Heart left ventricle (tissue), 16 donors: ENCODE measurements around the gene LYZL1. TPM values are rescaled to one million over a fixed set of nuclear protein-coding genes. Genes with fewer than 3 reads are reported as not detected.
"Not testable (repeated sequence)": the region's sequence is repeated elsewhere in the genome, so short reads cannot be mapped to it uniquely, and the experiment has no call there.

Experiments used
- ATAC-seq, 4 donors: fragments of 200-7000 bp; cut with Tn5 transposase; one replicate each; pipeline ENCODE4 v1.9.1; 2020 to 2022; ENCODE audit warnings: moderate library complexity in 4 of 4, mild to moderate bottlenecking in 3 of 4, moderate number of reproducible peaks in 1 of 4
- DNase-seq, 5 donors: peaks; one replicate each; pipeline ENCODE4 v3.0.0-alpha.2; 2020
- H3K27ac ChIP-seq, 12 donors: fragments of 200-600 bp; sonication (generic) in 4 of 12; one replicate each; pipeline versions ENCODE4 v1.5.0 to v1.8.0; 2016 to 2022; ENCODE audit warnings: mild to moderate bottlenecking in 2 of 12
- H3K27me3 ChIP-seq, 9 donors: fragments of 200-600 bp; sonication (generic) in 2 of 9; one replicate each; pipeline versions ENCODE4 v1.5.1 to v1.8.0; 2016 to 2022; ENCODE audit warnings: mild to moderate bottlenecking in 3 of 9
- H3K36me3 ChIP-seq, 9 donors: fragments of 200-600 bp; sonication (generic) in 2 of 9; one replicate each; pipeline versions ENCODE4 v1.5.0 to v1.8.0; 2018 to 2022; ENCODE audit warnings: mild to moderate bottlenecking in 2 of 9
- H3K4me1 ChIP-seq, 12 donors: fragments of 200-600 bp; sonication (generic) in 4 of 12; one replicate each; pipeline versions ENCODE4 v1.5.0 to v1.8.0; 2016 to 2022; ENCODE audit warnings: mild to moderate bottlenecking in 3 of 12
- H3K4me3 ChIP-seq, 12 donors: fragments of 200-600 bp; sonication (generic) in 4 of 12; one replicate each; pipeline versions ENCODE4 v1.5.0 to v1.8.0; 2017 to 2022; ENCODE audit warnings: mild to moderate bottlenecking in 9 of 12, moderate library complexity in 4 of 12
- H3K9me3 ChIP-seq, 12 donors: fragments of 200-600 bp; sonication (generic) in 4 of 12; one replicate each; pipeline versions ENCODE4 v1.5.0 to v1.8.0; 2016 to 2022; ENCODE audit warnings: mild to moderate bottlenecking in 1 of 12
- CTCF ChIP-seq, 12 donors: fragments of 200-600 bp; sonication (generic) in 4 of 12; IDR thresholded peaks; one replicate each; pipeline versions ENCODE4 v1.5.0 to v1.8.0; 2018 to 2022; ENCODE audit warnings: antibody characterized with exemption in 12 of 12, mild to moderate bottlenecking in 5 of 12
- POLR2A ChIP-seq, 2 donors: fragments of 450-650 bp; IDR thresholded peaks; one replicate each; pipeline ENCODE4 v1.6.1; 2017; ENCODE audit warnings: antibody characterized with exemption in 2 of 2, mild to moderate bottlenecking in 2 of 2, moderate library complexity in 2 of 2
- WGBS, 4 donors: extraction: QIAGEN DNeasy Blood & Tissue Kit in 2 of 4; methylation state at CpG; one replicate each; pipeline versions ENCODE4 v1.1.5 to v1.1.7; 2013 to 2018; 5-methylcytosine and 5-hydroxymethylcytosine counted together
- intact Hi-C, 10 donors: fragments of 100-400 bp; cut with DNase I; formaldehyde crosslinking; loops; one replicate each; pipeline versions ENCODE4 v1.11.1 to v1.14.2; 2022
- polyA plus RNA-seq, 2 donors: library from polyadenylated mRNA; stranded (reverse); fragments of 200-250 nt; gene quantifications; one replicate each; pipeline ENCODE4 v1.2.3, GENCODE V29; 2013
- total RNA-seq, 9 donors: library from RNA; depleted of rRNA in 2 of 9; stranded (reverse); fragments of >200 nt in 2 of 9; fragmentation: NEBNext Ultra II Directional in 3 of 9; extraction: Animal tissue kit (Norgen Biotek cat#: 25700) in 3 of 9; gene quantifications; one replicate each; pipeline versions ENCODE4 v1.1.0 to v1.2.4, GENCODE V29; 2016 to 2023
- donor health status: ischemic (EF 13 %, LVEDD 7.1; RV severe dilation, severe dysfunction).
- donor health status: healthy with polysubstance abuse.
- donor health status: DM: no; HTN: yes; CAD: no.
- donor health status: DM: no; HTN: no; CAD: no.
- donor health status: ischemic (EF 25% LVEDD 6.9; RV normal size, moderate dysfunction).
- donor health status: ischemic (EF 25% LVEDD 5.7; RV mildly dilated, moderate dysfunction).
- donor health status: healthy.
- donor health status: DM: yes; HTN: yes; CAD: no.
- donor health status: ischemic (EF 35%, LVEDD 5.7; RV mildly dilated, moderate dysfunction).
- donor health status: nonischemic (EF 11% LVEDD 7.7; RV severe dilation, severe dysfunction).
- donor health status: DM: yes; HTN: yes; CAD: no.
- donor health status: PGD.
- donor health status: ischemic (EF 29% LVEDD 5.4; RV normal size, mild dysfunction).
- donor health status: nonischemic (EF 23%, LVEDD 6.1; RV moderate dilation, normal function).

Gene LYZL1
- total and polyA plus RNA-seq, 11 donors, result not detected

- H3K27ac ChIP-seq, result no peak overlapping the region
- ATAC-seq, result no peak
- no peaks in the 10 kb centered on the region for H3K36me3 ChIP-seq
- TF ChIP-seq CTCF (IDR thresholded peaks at IDR 0.05), result no peak
- TF ChIP-seq POLR2A (IDR thresholded peaks at IDR 0.05), result no peak
- intact Hi-C loops, result loop anchor here in 8 of 10 donors (5.0 to 10.0 kb wide), 7 partner anchors 75 to 685 kb away; partner anchors contain the start of gene BAMBI (in 1 of the 8)
- H3K4me1 ChIP-seq, result peaks cover 0 to 9% (median under 1%) of the 10 kb centered on the region in 12 donors
- H3K27me3 ChIP-seq, result peaks cover 0 to 6% (median 0%) of the 10 kb centered on the region in 9 donors
- no peaks in the 10 kb centered on the region for H3K9me3 ChIP-seq
- no peak for DNase-seq
- 61 to 82% (median 73%) methylated on average over 3 of the region's 3 CpGs for WGBS, 4 donors
- H3K4me3 ChIP-seq, result no peak overlapping the region
These were observed 20.6 kb downstream of the LYZL1 start for GRCh38 chr10:29309465-29309864.

GRCh38 chr10:29310463-29310862 is 21.6 kb downstream of the LYZL1 start:
- intact Hi-C loops, DNase-seq, H3K36me3 ChIP-seq, H3K4me1 ChIP-seq, H3K27me3 ChIP-seq, ATAC-seq, H3K27ac ChIP-seq, H3K4me3 ChIP-seq, H3K9me3 ChIP-seq: not testable (repeated sequence)
- 76 to 83% (median 80%) methylated on average over 7 of the region's 7 CpGs for WGBS, 4 donors

GRCh38 chr10:29313071-29313470 is 24.2 kb downstream of the LYZL1 start:
- Histone ChIP-seq H3K36me3 (no peaks in the 10 kb centered on the region), H3K27me3 (no peaks in the 10 kb centered on the region), H3K27ac (no peak overlapping the region), H3K4me1 (peaks cover 0 to 8% (median 1%) of the 10 kb centered on the region in 12 donors), H3K9me3 (no peaks in the 10 kb centered on the region), H3K4me3 (no peak overlapping the region)
- DNase-seq (no peak), ATAC-seq (no peak)
- TF ChIP-seq CTCF (IDR thresholded peaks at IDR 0.05) (no peak), POLR2A (IDR thresholded peaks at IDR 0.05) (no peak)
- WGBS, 4 donors, result 77 to 94% (median 81%) methylated on average over 3 of the region's 3 CpGs
- intact Hi-C loops, result no loop called here

- no peaks in the 10 kb centered on the region for H3K27me3 ChIP-seq
- WGBS, 4 donors, result 87 to 98% (median 92%) methylated on average over 8 of the region's 8 CpGs
- peaks cover 0 to 23% (median 11%) of the 10 kb centered on the region in 12 donors for H3K4me1 ChIP-seq
- no peaks in the 10 kb centered on the region for H3K9me3 ChIP-seq
- ATAC-seq (no peak), DNase-seq (no peak)
- no peak overlapping the region for H3K4me3 ChIP-seq
- no peaks in the 10 kb centered on the region for H3K36me3 ChIP-seq
- intact Hi-C loops, result no loop called here
- TF ChIP-seq POLR2A (IDR thresholded peaks at IDR 0.05), result no peak
- no peak for TF ChIP-seq CTCF (IDR thresholded peaks at IDR 0.05)
- H3K27ac ChIP-seq, result no peak overlapping the region
These were observed 25.9 kb downstream of the LYZL1 start for GRCh38 chr10:29314726-29315125.

GRCh38 chr10:29315814-29316213 is 26.9 kb downstream of the LYZL1 start:
- intact Hi-C loops, result no loop called here

More at GRCh38 chr10:29315814-29316213, 26.9 kb downstream of the LYZL1 start:
- Histone ChIP-seq H3K27me3 (peaks cover 0 to 4% (median 0%) of the 10 kb centered on the region in 9 donors), H3K9me3 (no peaks in the 10 kb centered on the region), H3K36me3 (no peaks in the 10 kb centered on the region), H3K27ac (no peak overlapping the region), H3K4me3 (no peak overlapping the region), H3K4me1 (peaks cover 0 to 23% (median 11%) of the 10 kb centered on the region in 12 donors)
- ATAC-seq (no peak), DNase-seq (no peak)
- 81 to 94% (median 86%) methylated on average over 5 of the region's 5 CpGs for WGBS, 4 donors
- no peak for TF ChIP-seq POLR2A (IDR thresholded peaks at IDR 0.05)
- no peak for TF ChIP-seq CTCF (IDR thresholded peaks at IDR 0.05)
